CD4-positive, alpha-beta T cell treated with Interleukin-2 at 100 ng/mL for 4 hours (primary cell): ENCODE data around the gene AHSP.
"Not testable (repeated sequence)": the region's sequence is repeated elsewhere in the genome, so short reads cannot be mapped to it uniquely, and the experiment has no call there.

ENCODE experiments used
- DNase-seq: peaks from one replicate; pipeline ENCODE4 v3.0.0-alpha.2; 2020; ENCODE audit warnings: low spot score

AHSP gene

GRCh38 chr16:31501226-31501965 is 26.3 kb upstream of the AHSP start:
- no peak for DNase-seq

- no peak for DNase-seq
These were observed 25.7 kb upstream of the AHSP start for GRCh38 chr16:31501966-31502348.

GRCh38 chr16:31502981-31503380 is 24.7 kb upstream of the AHSP start:
- DNase-seq, result no peak

GRCh38 chr16:31503555-31503954 is 24.1 kb upstream of the AHSP start:
- not testable (repeated sequence) for DNase-seq

- no peak for DNase-seq
These were observed 23.5 kb upstream of the AHSP start for GRCh38 chr16:31504159-31504558.

GRCh38 chr16:31505483-31505882 is 22.2 kb upstream of the AHSP start:
- DNase-seq, result no peak

GRCh38 chr16:31507617-31507928 is 20.1 kb upstream of the AHSP start:
- DNase-seq, result no peak

GRCh38 chr16:31507929-31508705 is 19.6 kb upstream of the AHSP start, which contains the start of gene RUSF1:
Gene RUSF1 (minus strand): TSS chr16:31508391. CDS start chr16:31508373, 18 bp downstream.
- DNase-seq, result peak; percentile 82

- no peak for DNase-seq
These were observed 18.9 kb upstream of the AHSP start for GRCh38 chr16:31508706-31509195.

- no peak for DNase-seq
These were observed 14.6 kb upstream of the AHSP start for GRCh38 chr16:31513126-31513525.

GRCh38 chr16:31513884-31514283 is 13.8 kb upstream of the AHSP start:
- DNase-seq, result no peak

GRCh38 chr16:31517800-31518402 is 9.8 kb upstream of the AHSP start:
- DNase-seq, result no peak

GRCh38 chr16:31519759-31520431 is 7.8 kb upstream of the AHSP start:
- DNase-seq, result no peak

- no peak for DNase-seq
These were observed 6.3 kb upstream of the AHSP start for GRCh38 chr16:31521368-31521767.

- no peak for DNase-seq
These were observed 5.6 kb upstream of the AHSP start for GRCh38 chr16:31522071-31522470.

GRCh38 chr16:31523768-31524167 is 3.9 kb upstream of the AHSP start:
- DNase-seq, result not testable (repeated sequence)

GRCh38 chr16:31525113-31525512 is 2.6 kb upstream of the AHSP start:
- no peak for DNase-seq

- DNase-seq, result no peak
These were observed 915 bp downstream of the AHSP start for GRCh38 chr16:31528523-31529107.

- no peak for DNase-seq
These were observed 1.6 kb downstream of the AHSP start for GRCh38 chr16:31529108-31529936.

- no peak for DNase-seq
These were observed 2.2 kb downstream of the AHSP start for GRCh38 chr16:31529937-31530312.

- DNase-seq, result no peak
These were observed 2.7 kb downstream of the AHSP start for GRCh38 chr16:31530405-31530804.
